Prostate gland (tissue), 2 donors: ENCODE data around the gene SCUBE1.

ENCODE experiments used
- CTCF ChIP-seq, 4 experiments: fragments of 200-600 bp in 2 of 4; fragments of 450-650 bp in 2 of 4; sonication (generic) in 2 of 4; IDR thresholded peaks; 1 replicate in 3 of 4; 2 replicates in 1 of 4; pipeline ENCODE4 v1.5.1; 2016 to 2019; ENCODE audit warnings: antibody characterized with exemption in 4 of 4, mild to moderate bottlenecking in 2 of 4, moderate library complexity in 2 of 4
- POLR2A ChIP-seq: fragments of 450-650 bp; IDR thresholded peaks from one replicate; pipeline ENCODE4 v1.6.1; 2016; ENCODE audit warnings: antibody characterized with exemption, mild to moderate bottlenecking
- POLR2AphosphoS5 ChIP-seq: sonication (generic); formaldehyde crosslinking; IDR thresholded peaks from one replicate; pipeline ENCODE4 v1.6.1; 2017; ENCODE audit warnings: antibody characterized with exemption

GRCh38 chr22:43391306-43391705 is 48.1 kb upstream of the SCUBE1 start:
- TF ChIP-seq POLR2AphosphoS5 = no peak
- TF ChIP-seq CTCF (IDR thresholded peaks at IDR 0.05) = no peak
- no peak for TF ChIP-seq POLR2A
